HepG2 (cell line): ENCODE measurements around the gene TOGARAM1. TPM values are rescaled to one million over a fixed set of nuclear protein-coding genes. Genes with fewer than 3 reads are reported as not detected.

Experiments
- ATAC-seq: fragments of 200-7000 bp; cut with Tn5 transposase; 3 replicates; pipeline ENCODE4 v1.9.1; 2020; ENCODE audit warnings: mild to moderate bottlenecking, moderate library complexity
- BruUV-seq: library from RNA; stranded (reverse); fragments of 400-500 nt; replicated peaks from 2 replicates; lab custom pipeline; 2021; lab: Mats Ljungman, UMichigan
- CTCF ChIA-PET: fragments of 300-600 bp; formaldehyde crosslinking; extraction: SDS; loops from one replicate; lab custom pipeline; 2021; ENCODE audit warnings: low total read pairs, inconsistent platforms, low intra/inter-chr PET ratio; lab: Yijun Ruan, JAX
- POLR2A ChIA-PET: fragments of 350-600 bp; sonication (Branson Sonifier 250); formaldehyde crosslinking; loops from one replicate; lab custom pipeline; 2020; ENCODE audit warnings: antibody characterized with exemption, inconsistent platforms; lab: Yijun Ruan, JAX
- DNase-seq: peaks from one replicate; pipeline ENCODE4 v3.0.0-alpha.2; 2015; ENCODE audit warnings: low spot score
- FAIRE-seq: peaks from 3 replicates; lab custom pipeline; 2011; peaks lifted over from hg19 to GRCh38; lab: Jason Lieb, UNC
- H2AFZ ChIP-seq: one replicate; pipeline ENCODE4 v1.6.1; 2011; ENCODE audit warnings: low read length, inconsistent platforms
- H3K27ac ChIP-seq: fragments of 300-600 bp; 3 replicates; pipeline ENCODE4 v1.8.0; 2011; ENCODE audit warnings: mixed run types, mild to moderate bottlenecking, mixed read lengths, low read length, inconsistent platforms; ENCODE audit not compliant: insufficient read depth; ENCODE audit errors: extremely low read length
- H3K27me3 ChIP-seq, 2 experiments: fragments of 200-600 bp in 1 of 2; 2 replicates in 1 of 2; 3 replicates in 1 of 2; pipeline versions ENCODE4 v1.6.0 to v1.8.0; 2011; ENCODE audit warnings: low read length in 2 of 2, mild to moderate bottlenecking in 2 of 2, moderate library complexity in 2 of 2, inconsistent platforms in 1 of 2; ENCODE audit not compliant: insufficient read depth in 2 of 2, control insufficient read depth in 1 of 2
- H3K36me3 ChIP-seq, 2 experiments: fragments of 200-600 bp in 1 of 2; replicated peaks in 1 of 2; 2 replicates in 1 of 2; 3 replicates in 1 of 2; pipeline versions ENCODE4 v1.5.1 to v1.8.0; 2011; ENCODE audit warnings: low read length in 2 of 2, inconsistent platforms in 1 of 2; ENCODE audit not compliant: insufficient read depth in 2 of 2, control insufficient read depth in 1 of 2
- H3K4me1 ChIP-seq: 2 replicates; pipeline ENCODE4 v1.5.1; 2012; ENCODE audit warnings: low read length, inconsistent platforms; ENCODE audit not compliant: insufficient read depth
- H3K4me2 ChIP-seq: 2 replicates; pipeline ENCODE4 v1.6.0; 2011; ENCODE audit warnings: low read depth, low read length, inconsistent platforms
- H3K4me3 ChIP-seq, 3 experiments: fragments of 200-600 bp in 1 of 3; sonication (generic), shearing (Covaris generic) in 1 of 3; replicated peaks in 1 of 3; 2 replicates each; pipeline ENCODE4 v1.5.1; 2011 to 2016; ENCODE audit warnings: low read length in 3 of 3, inconsistent platforms in 2 of 3, low read depth in 2 of 3, mild to moderate bottlenecking in 2 of 3, control low read depth in 1 of 3, mixed read lengths in 1 of 3; ENCODE audit not compliant: insufficient read depth in 1 of 3
- H3K79me2 ChIP-seq: one replicate; pipeline ENCODE4 v1.6.1; 2011; ENCODE audit warnings: low read length, inconsistent platforms; ENCODE audit not compliant: insufficient read depth
- H3K9ac ChIP-seq: 2 replicates; pipeline ENCODE4 v1.6.0; 2011; ENCODE audit warnings: mild to moderate bottlenecking, low read depth, low read length, inconsistent platforms; ENCODE audit not compliant: insufficient read depth
- H3K9me3 ChIP-seq: 2 replicates; pipeline ENCODE4 v1.5.1; 2012; ENCODE audit warnings: mild to moderate bottlenecking, low read length
- H4K20me1 ChIP-seq: 2 replicates; pipeline ENCODE4 v1.6.0; 2011; ENCODE audit warnings: inconsistent platforms, mild to moderate bottlenecking, low read length, moderate library complexity; ENCODE audit not compliant: insufficient read depth
- FOXK1 ChIP-seq: sonication (generic); formaldehyde crosslinking; IDR thresholded peaks from 2 replicates; pipeline ENCODE4 v1.4.0; 2020; ENCODE audit warnings: low read depth, missing genetic modification reagents, borderline replicate concordance
- JDP2 ChIP-seq: sonication (generic); formaldehyde crosslinking; IDR thresholded peaks from 2 replicates; pipeline ENCODE4 v1.8.1; 2022; ENCODE audit warnings: missing genetic modification reagents, borderline replicate concordance
- NCOA1 ChIP-seq: sonication (generic); formaldehyde crosslinking; IDR thresholded peaks from 2 replicates; pipeline ENCODE4 v1.9.0; 2021; ENCODE audit warnings: missing genetic modification reagents
- NFYB ChIP-seq: sonication (generic); formaldehyde crosslinking; IDR thresholded peaks from 2 replicates; pipeline ENCODE4 v1.4.0; 2020; ENCODE audit warnings: missing genetic modification reagents
- U2AF2 ChIP-seq: fragments of 200-400 bp; formaldehyde crosslinking; IDR thresholded peaks from 2 replicates; pipeline ENCODE4 v1.6.1; 2017; ENCODE audit warnings: low read depth, mild to moderate bottlenecking, low read length
- ZNF136 ChIP-seq: sonication (generic); formaldehyde crosslinking; IDR thresholded peaks from 2 replicates; pipeline ENCODE4 v1.8.1; 2022; ENCODE audit warnings: low read depth, mild to moderate bottlenecking, moderate library complexity, missing genetic modification reagents
- ZNF780A ChIP-seq: sonication (generic); formaldehyde crosslinking; IDR thresholded peaks from 2 replicates; pipeline ENCODE4 v1.8.0; 2022; ENCODE audit warnings: mild to moderate bottlenecking, missing genetic modification reagents, moderate library complexity
- in situ Hi-C: cut with HindIII; loops from 2 replicates; pipeline ENCODE4 v1.10.0; 2017; ENCODE audit warnings: low pct_unique_long_range_greater_than_20kb; ENCODE audit not compliant: extremely low pct_ligation_motif_present
- intact Hi-C: fragments of 100-400 bp; cut with micrococcal nuclease; formaldehyde crosslinking; loops from one replicate; pipeline ENCODE4 v1.10.0; 2022; ENCODE audit not compliant: unreplicated experiment
- polyA plus RNA-seq, 8 experiments: library from polyadenylated mRNA; depleted of rRNA in 3 of 8; stranded (reverse) in 7 of 8; unstranded in 1 of 8; fragments of >200 nt; fragmentation: Illumina TruSeq in 4 of 8; extraction: Trizol in 4 of 8; gene quantifications; 2 replicates each; pipeline versions ENCODE4 v1.2.1 to v1.2.3, GENCODE V29; 2011 to 2016; ENCODE audit warnings: low read depth in 4 of 8, missing spikeins in 1 of 8, mixed read lengths in 1 of 8; ENCODE audit not compliant: insufficient read depth in 1 of 8
- total RNA-seq, 5 experiments: library from RNA; depleted of rRNA; stranded (reverse); fragments of >200 nt; fragmentation: Illumina TruSeq; extraction: Trizol; gene quantifications; 2 replicates each; pipeline ENCODE4 v1.2.3, GENCODE V29; 2016; ENCODE audit warnings: low read depth in 1 of 5
- TF ChIP-seq, protein P1 (sequence below): sonication (generic); formaldehyde crosslinking; IDR thresholded peaks from 2 replicates; pipeline ENCODE4 v1.4.0; 2020; ENCODE audit warnings: mild to moderate bottlenecking, low read depth, missing genetic modification reagents
- TF ChIP-seq, protein P2 (sequence below): sonication (generic); formaldehyde crosslinking; IDR thresholded peaks from 2 replicates; pipeline ENCODE4 v1.5.0; 2020; ENCODE audit warnings: mild to moderate bottlenecking, missing genetic modification reagents

Gene TOGARAM1
- total and polyA plus RNA-seq, 2 of the 13 experiments (the other 11 are each of a cell fraction or from before 2014, with no cell fraction given): 5.6 to 9.8 TPM

- DNase-seq: no peak
- no peak overlapping the region for H3K9ac ChIP-seq
- intact Hi-C loops: no loop called here
- no peaks in the 10 kb centered on the region for H3K27me3 ChIP-seq
- no peaks in the 10 kb centered on the region; a peak in 1 of 5 replicates for H3K36me3 ChIP-seq
- no peaks in the 10 kb centered on the region for H4K20me1 ChIP-seq
- no peaks in the 10 kb centered on the region for H3K79me2 ChIP-seq
- H2AFZ ChIP-seq: no peak overlapping the region
- ATAC-seq: no peak
- H3K4me1 ChIP-seq: peaks cover 34% of the 10 kb centered on the region
- CTCF ChIA-PET: no interaction called here
- no peak overlapping the region for H3K4me3 ChIP-seq
- BruUV-seq: no TSS peak
- TF ChIP-seq JDP2 (CRISPR knock-in tag) (no peak), NCOA1 (CRISPR knock-in tag) (no peak), FOXK1 (no peak), ZNF136 (CRISPR knock-in tag) (no peak), ZNF780A (CRISPR knock-in tag) (no peak), NFYB (CRISPR knock-in tag) (no peak), U2AF2 (no peak)
- TF ChIP-seq, protein P1, sequence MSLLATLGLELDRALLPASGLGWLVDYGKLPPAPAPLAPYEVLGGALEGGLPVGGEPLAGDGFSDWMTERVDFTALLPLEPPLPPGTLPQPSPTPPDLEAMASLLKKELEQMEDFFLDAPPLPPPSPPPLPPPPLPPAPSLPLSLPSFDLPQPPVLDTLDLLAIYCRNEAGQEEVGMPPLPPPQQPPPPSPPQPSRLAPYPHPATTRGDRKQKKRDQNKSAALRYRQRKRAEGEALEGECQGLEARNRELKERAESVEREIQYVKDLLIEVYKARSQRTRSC (CRISPR knock-in tag): no peak
- TF ChIP-seq, protein P2, sequence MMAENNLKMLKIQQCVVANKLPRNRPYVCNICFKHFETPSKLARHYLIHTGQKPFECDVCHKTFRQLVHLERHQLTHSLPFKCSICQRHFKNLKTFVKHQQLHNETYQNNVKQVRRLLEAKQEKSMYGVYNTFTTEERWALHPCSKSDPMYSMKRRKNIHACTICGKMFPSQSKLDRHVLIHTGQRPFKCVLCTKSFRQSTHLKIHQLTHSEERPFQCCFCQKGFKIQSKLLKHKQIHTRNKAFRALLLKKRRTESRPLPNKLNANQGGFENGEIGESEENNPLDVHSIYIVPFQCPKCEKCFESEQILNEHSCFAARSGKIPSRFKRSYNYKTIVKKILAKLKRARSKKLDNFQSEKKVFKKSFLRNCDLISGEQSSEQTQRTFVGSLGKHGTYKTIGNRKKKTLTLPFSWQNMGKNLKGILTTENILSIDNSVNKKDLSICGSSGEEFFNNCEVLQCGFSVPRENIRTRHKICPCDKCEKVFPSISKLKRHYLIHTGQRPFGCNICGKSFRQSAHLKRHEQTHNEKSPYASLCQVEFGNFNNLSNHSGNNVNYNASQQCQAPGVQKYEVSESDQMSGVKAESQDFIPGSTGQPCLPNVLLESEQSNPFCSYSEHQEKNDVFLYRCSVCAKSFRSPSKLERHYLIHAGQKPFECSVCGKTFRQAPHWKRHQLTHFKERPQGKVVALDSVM: no peak
- TF ChIP-seq, all 625 proteins: peak for 0
- no peak for FAIRE-seq
- no peak overlapping the region for H3K27ac ChIP-seq
- no peaks in the 10 kb centered on the region for H3K9me3 ChIP-seq
- in situ Hi-C loops: no loop called here
- no peak overlapping the region for H3K4me2 ChIP-seq
- POLR2A ChIA-PET: no interaction called here
Observed at GRCh38 chr14:45060551-45060950, 98.6 kb downstream of the TOGARAM1 start.
